ENCODE results near the gene TBPL1.

DNA sequence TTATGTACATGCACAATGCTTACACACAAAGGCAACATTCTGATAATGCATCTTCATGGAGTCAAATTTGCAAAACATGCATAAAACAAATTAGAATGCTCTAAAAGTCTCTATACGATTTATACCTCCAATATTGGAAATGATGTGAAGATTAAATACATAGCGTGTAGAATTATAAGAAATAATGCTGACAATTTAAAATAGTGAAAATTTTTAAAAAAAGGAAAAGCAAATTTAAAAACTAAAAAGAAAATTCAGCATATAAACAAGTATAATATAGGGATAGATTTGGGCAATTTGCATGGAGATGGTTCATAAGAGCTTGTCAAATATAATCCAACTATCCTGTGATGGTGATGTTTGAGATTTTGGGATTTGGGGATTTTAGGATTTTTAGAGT is 49.2 kb upstream of the TBPL1 start:
- TF ChIP-seq, protein P1, sequence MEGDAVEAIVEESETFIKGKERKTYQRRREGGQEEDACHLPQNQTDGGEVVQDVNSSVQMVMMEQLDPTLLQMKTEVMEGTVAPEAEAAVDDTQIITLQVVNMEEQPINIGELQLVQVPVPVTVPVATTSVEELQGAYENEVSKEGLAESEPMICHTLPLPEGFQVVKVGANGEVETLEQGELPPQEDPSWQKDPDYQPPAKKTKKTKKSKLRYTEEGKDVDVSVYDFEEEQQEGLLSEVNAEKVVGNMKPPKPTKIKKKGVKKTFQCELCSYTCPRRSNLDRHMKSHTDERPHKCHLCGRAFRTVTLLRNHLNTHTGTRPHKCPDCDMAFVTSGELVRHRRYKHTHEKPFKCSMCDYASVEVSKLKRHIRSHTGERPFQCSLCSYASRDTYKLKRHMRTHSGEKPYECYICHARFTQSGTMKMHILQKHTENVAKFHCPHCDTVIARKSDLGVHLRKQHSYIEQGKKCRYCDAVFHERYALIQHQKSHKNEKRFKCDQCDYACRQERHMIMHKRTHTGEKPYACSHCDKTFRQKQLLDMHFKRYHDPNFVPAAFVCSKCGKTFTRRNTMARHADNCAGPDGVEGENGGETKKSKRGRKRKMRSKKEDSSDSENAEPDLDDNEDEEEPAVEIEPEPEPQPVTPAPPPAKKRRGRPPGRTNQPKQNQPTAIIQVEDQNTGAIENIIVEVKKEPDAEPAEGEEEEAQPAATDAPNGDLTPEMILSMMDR (IDR thresholded peaks at IDR 0.05) = no peak
- TF ChIP-seq POLR2AphosphoS5 (IDR thresholded peaks at IDR 0.05) (no peak), POLR2A (IDR thresholded peaks at IDR 0.05) (no peak)

All from prostate gland (tissue), 2 donors.